ENCODE results near the gene C16orf95.

DNA sequence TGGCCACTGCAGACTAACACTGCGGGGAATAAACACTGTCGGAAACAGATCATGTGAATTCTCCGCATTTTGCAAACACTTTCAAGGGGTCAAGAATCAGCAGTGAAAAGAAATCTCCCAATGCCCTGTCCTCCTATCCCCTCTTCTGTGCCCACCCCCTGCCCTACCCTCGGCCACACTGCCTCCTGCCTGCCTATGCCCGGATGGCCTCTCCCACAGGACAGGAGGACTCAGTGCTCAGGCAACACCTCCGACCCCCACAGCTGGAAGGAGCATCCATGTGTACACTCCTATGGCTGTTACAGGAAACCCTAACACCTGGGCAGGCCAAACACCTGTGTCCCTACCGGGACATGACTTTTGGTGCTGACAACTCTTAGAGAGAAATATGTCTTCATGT is 41.9 kb upstream of the C16orf95 start:
- TF ChIP-seq, protein P1, sequence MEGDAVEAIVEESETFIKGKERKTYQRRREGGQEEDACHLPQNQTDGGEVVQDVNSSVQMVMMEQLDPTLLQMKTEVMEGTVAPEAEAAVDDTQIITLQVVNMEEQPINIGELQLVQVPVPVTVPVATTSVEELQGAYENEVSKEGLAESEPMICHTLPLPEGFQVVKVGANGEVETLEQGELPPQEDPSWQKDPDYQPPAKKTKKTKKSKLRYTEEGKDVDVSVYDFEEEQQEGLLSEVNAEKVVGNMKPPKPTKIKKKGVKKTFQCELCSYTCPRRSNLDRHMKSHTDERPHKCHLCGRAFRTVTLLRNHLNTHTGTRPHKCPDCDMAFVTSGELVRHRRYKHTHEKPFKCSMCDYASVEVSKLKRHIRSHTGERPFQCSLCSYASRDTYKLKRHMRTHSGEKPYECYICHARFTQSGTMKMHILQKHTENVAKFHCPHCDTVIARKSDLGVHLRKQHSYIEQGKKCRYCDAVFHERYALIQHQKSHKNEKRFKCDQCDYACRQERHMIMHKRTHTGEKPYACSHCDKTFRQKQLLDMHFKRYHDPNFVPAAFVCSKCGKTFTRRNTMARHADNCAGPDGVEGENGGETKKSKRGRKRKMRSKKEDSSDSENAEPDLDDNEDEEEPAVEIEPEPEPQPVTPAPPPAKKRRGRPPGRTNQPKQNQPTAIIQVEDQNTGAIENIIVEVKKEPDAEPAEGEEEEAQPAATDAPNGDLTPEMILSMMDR (IDR thresholded peaks at IDR 0.05): no peak
- no peak for TF ChIP-seq EZH2 (IDR thresholded peaks at IDR 0.05; ENCODE audit: borderline replicate concordance, insufficient read depth, low read depth, low read length, poor library complexity, severe bottlenecking)

Measured in B cell (primary cell).